Measurements from ENCODE around the gene DEPDC7. TPM values are rescaled to one million over a fixed set of nuclear protein-coding genes. Genes with fewer than 3 reads are reported as not detected.

The DEPDC7 gene
- total and polyA plus RNA-seq, 2 experiments from 2014 or later, result 8.6 to 10.9 TPM

DNA sequence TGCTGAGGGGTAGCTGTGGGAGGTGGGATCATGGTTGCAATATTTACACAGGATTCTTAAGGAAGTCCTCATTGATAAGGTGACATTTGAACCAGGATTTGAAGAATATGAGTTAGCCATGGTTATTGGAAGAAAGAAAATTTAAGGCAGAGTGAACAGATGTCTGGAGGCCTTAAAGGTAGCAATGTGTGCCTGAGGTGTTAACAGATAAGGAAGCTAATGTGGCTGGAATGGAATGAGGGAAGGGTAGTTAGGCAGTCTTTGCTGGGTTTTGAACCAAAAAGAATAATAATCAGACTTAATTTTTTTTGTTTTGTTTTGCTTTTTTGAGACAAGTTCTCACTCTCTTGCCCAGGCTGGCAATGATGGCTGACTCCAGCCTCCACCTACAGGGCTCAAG lies 9.7 kb upstream of the DEPDC7 start (continued):
- TF ChIP-seq CTCF (conservative IDR thresholded peaks at IDR 0.05; ENCODE audit: low read depth in 2 of 2) (no peak), STAT1 (IDR thresholded peaks at IDR 0.05; ENCODE audit: unreplicated experiment) (no peak), POLR2AphosphoS5 (IDR thresholded peaks at IDR 0.05; ENCODE audit: low read depth) (no peak), ZNF114 (CRISPR knock-in tag; IDR thresholded peaks at IDR 0.05) (no peak), JUNB (IDR thresholded peaks at IDR 0.05; ENCODE audit: unreplicated experiment) (no peak), ZNF331 (CRISPR knock-in tag; IDR thresholded peaks at IDR 0.05; ENCODE audit: low read depth) (no peak)

DNA sequence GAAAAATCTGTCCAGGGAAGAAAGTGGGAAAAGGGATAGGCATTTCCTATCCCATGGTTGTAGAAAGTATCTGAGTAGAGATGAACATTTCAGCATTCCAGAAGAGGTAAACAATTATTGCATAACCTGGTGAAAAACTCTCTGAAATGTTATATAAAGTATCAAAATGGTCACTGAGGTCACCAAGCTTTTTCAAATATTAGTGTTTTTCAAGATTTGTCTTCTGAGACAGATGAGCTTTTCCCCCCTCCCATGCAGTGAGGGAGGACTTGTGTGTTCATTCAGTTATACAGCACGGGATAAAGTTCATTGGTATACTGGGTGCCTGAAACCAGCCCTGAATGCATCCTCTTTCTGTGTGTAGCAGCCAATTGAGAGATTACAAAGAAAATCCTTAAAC lies 1.9 kb upstream of the DEPDC7 start:
- H3K36me3 ChIP-seq (ENCODE audit: insufficient read depth), result no peaks in the 10 kb centered on the region
- no peak for ATAC-seq
- TF ChIP-seq EZH2 (IDR thresholded peaks at IDR 0.05; ENCODE audit: low read depth, unreplicated experiment) (no peak), ZNF331 (CRISPR knock-in tag; IDR thresholded peaks at IDR 0.05; ENCODE audit: low read depth) (no peak), REST (IDR thresholded peaks at IDR 0.05; ENCODE audit: unreplicated experiment) (no peak), NANOG (IDR thresholded peaks at IDR 0.05; ENCODE audit: borderline replicate concordance) (no peak), STAT1 (IDR thresholded peaks at IDR 0.05; ENCODE audit: unreplicated experiment) (no peak), CTCF (conservative IDR thresholded peaks at IDR 0.05; ENCODE audit: low read depth in 2 of 2) (no peak), POLR2AphosphoS5 (IDR thresholded peaks at IDR 0.05; ENCODE audit: low read depth) (no peak), EZH2phosphoT487 (IDR thresholded peaks at IDR 0.05; ENCODE audit: unreplicated experiment) (no peak)
- TF ChIP-seq, protein P1, sequence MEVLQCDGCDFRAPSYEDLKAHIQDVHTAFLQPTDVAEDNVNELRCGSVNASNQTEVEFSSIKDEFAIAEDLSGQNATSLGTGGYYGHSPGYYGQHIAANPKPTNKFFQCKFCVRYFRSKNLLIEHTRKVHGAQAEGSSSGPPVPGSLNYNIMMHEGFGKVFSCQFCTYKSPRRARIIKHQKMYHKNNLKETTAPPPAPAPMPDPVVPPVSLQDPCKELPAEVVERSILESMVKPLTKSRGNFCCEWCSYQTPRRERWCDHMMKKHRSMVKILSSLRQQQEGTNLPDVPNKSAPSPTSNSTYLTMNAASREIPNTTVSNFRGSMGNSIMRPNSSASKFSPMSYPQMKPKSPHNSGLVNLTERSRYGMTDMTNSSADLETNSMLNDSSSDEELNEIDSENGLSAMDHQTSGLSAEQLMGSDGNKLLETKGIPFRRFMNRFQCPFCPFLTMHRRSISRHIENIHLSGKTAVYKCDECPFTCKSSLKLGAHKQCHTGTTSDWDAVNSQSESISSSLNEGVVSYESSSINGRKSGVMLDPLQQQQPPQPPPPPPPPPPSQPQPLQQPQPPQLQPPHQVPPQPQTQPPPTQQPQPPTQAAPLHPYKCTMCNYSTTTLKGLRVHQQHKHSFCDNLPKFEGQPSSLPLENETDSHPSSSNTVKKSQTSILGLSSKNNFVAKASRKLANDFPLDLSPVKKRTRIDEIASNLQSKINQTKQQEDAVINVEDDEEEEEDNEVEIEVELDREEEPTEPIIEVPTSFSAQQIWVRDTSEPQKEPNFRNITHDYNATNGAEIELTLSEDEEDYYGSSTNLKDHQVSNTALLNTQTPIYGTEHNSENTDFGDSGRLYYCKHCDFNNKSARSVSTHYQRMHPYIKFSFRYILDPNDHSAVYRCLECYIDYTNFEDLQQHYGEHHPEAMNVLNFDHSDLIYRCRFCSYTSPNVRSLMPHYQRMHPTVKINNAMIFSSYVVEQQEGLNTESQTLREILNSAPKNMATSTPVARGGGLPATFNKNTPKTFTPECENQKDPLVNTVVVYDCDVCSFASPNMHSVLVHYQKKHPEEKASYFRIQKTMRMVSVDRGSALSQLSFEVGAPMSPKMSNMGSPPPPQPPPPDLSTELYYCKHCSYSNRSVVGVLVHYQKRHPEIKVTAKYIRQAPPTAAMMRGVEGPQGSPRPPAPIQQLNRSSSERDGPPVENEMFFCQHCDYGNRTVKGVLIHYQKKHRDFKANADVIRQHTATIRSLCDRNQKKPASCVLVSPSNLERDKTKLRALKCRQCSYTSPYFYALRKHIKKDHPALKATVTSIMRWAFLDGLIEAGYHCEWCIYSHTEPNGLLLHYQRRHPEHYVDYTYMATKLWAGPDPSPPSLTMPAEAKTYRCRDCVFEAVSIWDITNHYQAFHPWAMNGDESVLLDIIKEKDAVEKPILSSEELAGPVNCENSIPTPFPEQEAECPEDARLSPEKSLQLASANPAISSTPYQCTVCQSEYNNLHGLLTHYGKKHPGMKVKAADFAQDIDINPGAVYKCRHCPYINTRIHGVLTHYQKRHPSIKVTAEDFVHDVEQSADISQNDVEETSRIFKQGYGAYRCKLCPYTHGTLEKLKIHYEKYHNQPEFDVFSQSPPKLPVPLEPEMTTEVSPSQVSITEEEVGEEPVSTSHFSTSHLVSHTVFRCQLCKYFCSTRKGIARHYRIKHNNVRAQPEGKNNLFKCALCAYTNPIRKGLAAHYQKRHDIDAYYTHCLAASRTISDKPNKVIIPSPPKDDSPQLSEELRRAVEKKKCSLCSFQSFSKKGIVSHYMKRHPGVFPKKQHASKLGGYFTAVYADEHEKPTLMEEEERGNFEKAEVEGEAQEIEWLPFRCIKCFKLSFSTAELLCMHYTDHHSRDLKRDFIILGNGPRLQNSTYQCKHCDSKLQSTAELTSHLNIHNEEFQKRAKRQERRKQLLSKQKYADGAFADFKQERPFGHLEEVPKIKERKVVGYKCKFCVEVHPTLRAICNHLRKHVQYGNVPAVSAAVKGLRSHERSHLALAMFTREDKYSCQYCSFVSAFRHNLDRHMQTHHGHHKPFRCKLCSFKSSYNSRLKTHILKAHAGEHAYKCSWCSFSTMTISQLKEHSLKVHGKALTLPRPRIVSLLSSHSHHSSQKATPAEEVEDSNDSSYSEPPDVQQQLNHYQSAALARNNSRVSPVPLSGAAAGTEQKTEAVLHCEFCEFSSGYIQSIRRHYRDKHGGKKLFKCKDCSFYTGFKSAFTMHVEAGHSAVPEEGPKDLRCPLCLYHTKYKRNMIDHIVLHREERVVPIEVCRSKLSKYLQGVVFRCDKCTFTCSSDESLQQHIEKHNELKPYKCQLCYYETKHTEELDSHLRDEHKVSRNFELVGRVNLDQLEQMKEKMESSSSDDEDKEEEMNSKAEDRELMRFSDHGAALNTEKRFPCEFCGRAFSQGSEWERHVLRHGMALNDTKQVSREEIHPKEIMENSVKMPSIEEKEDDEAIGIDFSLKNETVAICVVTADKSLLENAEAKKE (CRISPR knock-in tag; IDR thresholded peaks at IDR 0.05), result no peak

More for the DNA sequence above, 1.9 kb upstream of the DEPDC7 start:
- no peaks in the 10 kb centered on the region for H3K9me3 Mint-ChIP-seq
- no peak overlapping the region for H3K27ac Mint-ChIP-seq
- Histone ChIP-seq H3K27ac (ENCODE audit: low read depth) (no peak overlapping the region), H4K20me1 (replicated peaks; ENCODE audit: insufficient read depth) (no peaks in the 10 kb centered on the region), H3K9me2 (ENCODE audit: insufficient read depth) (no peaks in the 10 kb centered on the region), H3F3A (replicated peaks; ENCODE audit: low read depth) (peaks cover 4% of the 10 kb centered on the region; the same call in 1 of the 2 replicates), H3K79me2 (replicated peaks; ENCODE audit: insufficient read depth) (no peaks in the 10 kb centered on the region), H3K27me3 (ENCODE audit: insufficient read depth) (peaks cover 11% of the 10 kb centered on the region), H3K4me2 (no peak overlapping the region), H3K4me1 (ENCODE audit: insufficient read depth) (peaks cover 16% of the 10 kb centered on the region), H2AFZ (no peak overlapping the region), H3K4me3 (no peak overlapping the region)
- H3K4me3 Mint-ChIP-seq, result no peak overlapping the region
- peaks cover 18% of the 10 kb centered on the region for H3K27me3 Mint-ChIP-seq (ENCODE audit: insufficient read depth, low read depth, poor library complexity)
- no peaks in the 10 kb centered on the region for H3K36me3 Mint-ChIP-seq (ENCODE audit: low read depth)
- DNase-seq (ENCODE audit: low spot score), result no peak
- H3K4me1 Mint-ChIP-seq, result peaks cover 17% of the 10 kb centered on the region; the same call in 2 of the 3 replicates
